Peyer's patch (tissue), 4 donors: ENCODE results near the gene CDK8.

Source experiments
- POLR2A ChIP-seq, 2 donors: fragments of 450-650 bp; IDR thresholded peaks; one replicate each; pipeline ENCODE4 v1.5.1; 2017; ENCODE audit warnings: antibody characterized with exemption in 2 of 2, mild to moderate bottlenecking in 2 of 2, moderate library complexity in 2 of 2
- TF ChIP-seq, protein P1 (sequence below), 6 experiments: fragments of 450-650 bp in 4 of 6; fragments of 200-600 bp in 2 of 6; sonication (generic) in 1 of 6; IDR thresholded peaks; one replicate each; pipeline ENCODE4 v1.5.1; 2017 to 2019; ENCODE audit warnings: antibody characterized with exemption in 6 of 6, mild to moderate bottlenecking in 3 of 6, moderate library complexity in 1 of 6

DNA sequence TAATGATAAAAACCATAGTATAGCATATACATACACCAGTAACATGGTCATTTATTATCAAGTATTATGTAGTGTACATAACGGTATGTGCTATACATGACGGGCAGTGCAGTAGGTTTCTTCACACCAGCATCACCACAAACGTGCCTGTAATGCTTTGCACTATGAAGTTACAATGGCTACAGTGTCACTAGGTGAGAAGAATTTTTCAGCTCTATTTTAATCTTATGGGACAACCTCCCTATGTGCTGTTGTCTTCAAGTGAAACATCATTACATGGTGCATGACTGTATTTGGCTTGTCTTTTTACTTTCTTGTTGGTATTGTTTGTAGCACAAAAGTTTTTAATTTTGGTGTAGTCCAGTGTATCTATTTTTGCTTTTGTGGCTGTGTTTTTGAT lies 18.7 kb downstream of the CDK8 start:
- TF ChIP-seq, protein P1, sequence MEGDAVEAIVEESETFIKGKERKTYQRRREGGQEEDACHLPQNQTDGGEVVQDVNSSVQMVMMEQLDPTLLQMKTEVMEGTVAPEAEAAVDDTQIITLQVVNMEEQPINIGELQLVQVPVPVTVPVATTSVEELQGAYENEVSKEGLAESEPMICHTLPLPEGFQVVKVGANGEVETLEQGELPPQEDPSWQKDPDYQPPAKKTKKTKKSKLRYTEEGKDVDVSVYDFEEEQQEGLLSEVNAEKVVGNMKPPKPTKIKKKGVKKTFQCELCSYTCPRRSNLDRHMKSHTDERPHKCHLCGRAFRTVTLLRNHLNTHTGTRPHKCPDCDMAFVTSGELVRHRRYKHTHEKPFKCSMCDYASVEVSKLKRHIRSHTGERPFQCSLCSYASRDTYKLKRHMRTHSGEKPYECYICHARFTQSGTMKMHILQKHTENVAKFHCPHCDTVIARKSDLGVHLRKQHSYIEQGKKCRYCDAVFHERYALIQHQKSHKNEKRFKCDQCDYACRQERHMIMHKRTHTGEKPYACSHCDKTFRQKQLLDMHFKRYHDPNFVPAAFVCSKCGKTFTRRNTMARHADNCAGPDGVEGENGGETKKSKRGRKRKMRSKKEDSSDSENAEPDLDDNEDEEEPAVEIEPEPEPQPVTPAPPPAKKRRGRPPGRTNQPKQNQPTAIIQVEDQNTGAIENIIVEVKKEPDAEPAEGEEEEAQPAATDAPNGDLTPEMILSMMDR (IDR thresholded peaks at IDR 0.05): no peak
- no peak for TF ChIP-seq POLR2A (IDR thresholded peaks at IDR 0.05)
